Measurements from ENCODE around the gene GMDS.

DNA sequence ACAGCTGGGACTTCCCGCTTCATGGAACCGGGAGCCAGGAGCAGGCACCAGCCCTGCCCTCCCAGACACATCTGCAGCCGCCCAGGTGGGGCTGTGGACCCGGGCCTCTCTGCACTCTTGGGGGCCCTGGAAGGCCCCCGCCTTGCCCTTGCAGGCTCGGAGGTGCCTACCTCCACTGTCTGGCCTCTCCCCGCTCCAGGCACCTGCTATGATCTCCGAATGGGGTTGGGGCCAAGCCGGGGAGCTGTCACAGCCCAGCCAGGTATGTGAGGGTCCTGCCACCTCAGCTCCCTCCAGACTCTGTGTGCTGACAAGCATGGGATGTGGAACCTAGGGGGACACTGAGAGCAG lies 54.0 kb downstream of the GMDS start:
- TF ChIP-seq POLR2A (IDR thresholded peaks at IDR 0.05), result no peak
- TF ChIP-seq, protein P1, sequence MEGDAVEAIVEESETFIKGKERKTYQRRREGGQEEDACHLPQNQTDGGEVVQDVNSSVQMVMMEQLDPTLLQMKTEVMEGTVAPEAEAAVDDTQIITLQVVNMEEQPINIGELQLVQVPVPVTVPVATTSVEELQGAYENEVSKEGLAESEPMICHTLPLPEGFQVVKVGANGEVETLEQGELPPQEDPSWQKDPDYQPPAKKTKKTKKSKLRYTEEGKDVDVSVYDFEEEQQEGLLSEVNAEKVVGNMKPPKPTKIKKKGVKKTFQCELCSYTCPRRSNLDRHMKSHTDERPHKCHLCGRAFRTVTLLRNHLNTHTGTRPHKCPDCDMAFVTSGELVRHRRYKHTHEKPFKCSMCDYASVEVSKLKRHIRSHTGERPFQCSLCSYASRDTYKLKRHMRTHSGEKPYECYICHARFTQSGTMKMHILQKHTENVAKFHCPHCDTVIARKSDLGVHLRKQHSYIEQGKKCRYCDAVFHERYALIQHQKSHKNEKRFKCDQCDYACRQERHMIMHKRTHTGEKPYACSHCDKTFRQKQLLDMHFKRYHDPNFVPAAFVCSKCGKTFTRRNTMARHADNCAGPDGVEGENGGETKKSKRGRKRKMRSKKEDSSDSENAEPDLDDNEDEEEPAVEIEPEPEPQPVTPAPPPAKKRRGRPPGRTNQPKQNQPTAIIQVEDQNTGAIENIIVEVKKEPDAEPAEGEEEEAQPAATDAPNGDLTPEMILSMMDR (IDR thresholded peaks at IDR 0.05 in 4 of 5, conservative IDR thresholded peaks at IDR 0.05 in 1 of 5), result no peak

Data from gastrocnemius medialis (tissue), 4 donors.